Measurements from ENCODE around the gene GIPC1.
"Not testable (repeated sequence)": the region's sequence is repeated elsewhere in the genome, so short reads cannot be mapped to it uniquely, and the experiment has no call there.

Gene GIPC1

GRCh38 chr19:14470031-14470876 is 25.7 kb downstream of the GIPC1 start:
- DNase-seq: no peak

GRCh38 chr19:14467816-14468215 is 28.1 kb downstream of the GIPC1 start:
- DNase-seq: no peak

GRCh38 chr19:14467391-14467790 is 28.5 kb downstream of the GIPC1 start:
- no peak for DNase-seq

GRCh38 chr19:14463747-14464146 is 32.2 kb downstream of the GIPC1 start:
- no peak for DNase-seq

- DNase-seq: not testable (repeated sequence)
These were observed 33.5 kb downstream of the GIPC1 start for GRCh38 chr19:14462401-14462800.

- no peak for DNase-seq
These were observed 35.0 kb downstream of the GIPC1 start for GRCh38 chr19:14460935-14461334.

GRCh38 chr19:14459703-14460102 is 36.2 kb downstream of the GIPC1 start:
- DNase-seq: no peak

- not testable (repeated sequence) for DNase-seq
These were observed 43.6 kb downstream of the GIPC1 start for GRCh38 chr19:14452303-14452702.

GRCh38 chr19:14450876-14451275 is 45.1 kb downstream of the GIPC1 start:
- DNase-seq: no peak

- no peak for DNase-seq
These were observed 45.6 kb downstream of the GIPC1 start for GRCh38 chr19:14450168-14450874.

- no peak for DNase-seq
These were observed 46.6 kb downstream of the GIPC1 start for GRCh38 chr19:14449321-14449720.

- DNase-seq: no peak
These were observed 49.4 kb downstream of the GIPC1 start for GRCh38 chr19:14446336-14447036.

GRCh38 chr19:14443632-14444216 is 52.2 kb downstream of the GIPC1 start:
- no peak for DNase-seq

- DNase-seq: peak in 1 of 2 donors; percentile 30
These were observed 52.9 kb downstream of the GIPC1 start for GRCh38 chr19:14442891-14443631.

- no peak for DNase-seq
These were observed 54.6 kb downstream of the GIPC1 start for GRCh38 chr19:14441041-14441938.

- peak in 1 of 2 donors; percentile 53 for DNase-seq
These were observed 55.9 kb downstream of the GIPC1 start for GRCh38 chr19:14440049-14440448.

GRCh38 chr19:14439014-14439413 is 56.9 kb downstream of the GIPC1 start:
- no peak for DNase-seq

- DNase-seq: no peak
These were observed 58.3 kb downstream of the GIPC1 start for GRCh38 chr19:14437578-14438140.

- no peak for DNase-seq
These were observed 60.4 kb downstream of the GIPC1 start for GRCh38 chr19:14435320-14436050.
